PC-3 (cell line): Measurements from ENCODE around the gene TCF7. TPM values are rescaled to one million over a fixed set of nuclear protein-coding genes. Genes with fewer than 3 reads are reported as not detected.

Experiments
- ATAC-seq: fragments of 200-7000 bp; cut with Tn5 transposase; 2 replicates; pipeline ENCODE4 v1.9.1; 2020; ENCODE audit warnings: mild to moderate bottlenecking, moderate library complexity
- BruUV-seq: library from RNA; stranded (reverse); fragments of 400-500 nt; replicated peaks from 2 replicates; lab custom pipeline; 2021; lab: Mats Ljungman, UMichigan
- CTCF ChIA-PET: fragments of 300-600 bp; sonication (Branson Sonifier 250); formaldehyde crosslinking; loops from one replicate; lab custom pipeline; 2022; ENCODE audit warnings: antibody characterized with exemption; lab: Charles Lee
- POLR2A ChIA-PET: fragments of 300-600 bp; sonication (Branson Sonifier 250); formaldehyde crosslinking; loops from one replicate; lab custom pipeline; 2022; ENCODE audit warnings: antibody characterized with exemption; ENCODE audit not compliant: unreplicated experiment; lab: Charles Lee
- DNase-seq: peaks from one replicate; pipeline ENCODE4 v3.0.0-alpha.2; 2015
- H2AFZ ChIP-seq: fragments of 300-600 bp; sonication (generic); 2 replicates; pipeline ENCODE4 v1.6.0; 2016; ENCODE audit warnings: antibody characterized with exemption, low read length
- H3F3A ChIP-seq: fragments of 300-600 bp; sonication (generic); one replicate; pipeline ENCODE4 v1.6.0; 2017; ENCODE audit warnings: antibody characterized with exemption, low read length, control low read depth, mild to moderate bottlenecking; ENCODE audit not compliant: unreplicated experiment
- H3K27ac ChIP-seq: fragments of 300-600 bp; sonication (generic); 2 replicates; pipeline ENCODE4 v1.5.1; 2016; ENCODE audit warnings: mild to moderate bottlenecking, low read length
- H3K27me3 ChIP-seq: fragments of 300-600 bp; sonication (generic); 2 replicates; pipeline ENCODE4 v1.6.1; 2016; ENCODE audit warnings: low read length, mixed read lengths
- H3K36me3 ChIP-seq: fragments of 300-600 bp; sonication (generic); 2 replicates; pipeline ENCODE4 v1.6.1; 2016; ENCODE audit warnings: low read depth, mixed run types, low read length, mixed read lengths
- H3K4me1 ChIP-seq: fragments of 300-600 bp; sonication (generic); 2 replicates; pipeline ENCODE4 v1.5.1; 2016; ENCODE audit warnings: low read length; ENCODE audit not compliant: insufficient read depth
- H3K4me2 ChIP-seq: fragments of 300-600 bp; sonication (generic); 2 replicates; pipeline ENCODE4 v1.6.0; 2016; ENCODE audit warnings: low read length
- H3K4me3 ChIP-seq: fragments of 300-600 bp; sonication (generic); 2 replicates; pipeline ENCODE4 v1.5.1; 2016; ENCODE audit warnings: mild to moderate bottlenecking, low read length, mixed read lengths
- H3K79me2 ChIP-seq: fragments of 300-600 bp; sonication (generic); 2 replicates; pipeline ENCODE4 v1.6.1; 2017; ENCODE audit warnings: low read length, mixed read lengths
- H3K9ac ChIP-seq: fragments of 300-600 bp; sonication (generic); 2 replicates; pipeline ENCODE4 v1.6.0; 2016; ENCODE audit warnings: mild to moderate bottlenecking, low read length
- H3K9me2 ChIP-seq: fragments of 300-600 bp; sonication (generic); replicated peaks from 2 replicates; pipeline ENCODE4 v1.6.1; 2016; ENCODE audit warnings: mixed run types, low read length, mixed read lengths
- H3K9me3 ChIP-seq: fragments of 300-600 bp; sonication (generic); 2 replicates; pipeline ENCODE4 v1.6.1; 2016; ENCODE audit warnings: low read length, mixed read lengths
- H4K20me1 ChIP-seq: fragments of 300-600 bp; sonication (generic); 2 replicates; pipeline ENCODE4 v1.6.1; 2016; ENCODE audit warnings: low read length, mixed read lengths
- EZH2 ChIP-seq: fragments of 300-600 bp; sonication (generic); IDR thresholded peaks from one replicate; pipeline ENCODE4 v1.6.1; 2017; ENCODE audit warnings: antibody characterized with exemption, mild to moderate bottlenecking, low read length; ENCODE audit not compliant: unreplicated experiment
- EZH2phosphoT487 ChIP-seq: fragments of 300-600 bp; sonication (generic); IDR thresholded peaks from 2 replicates; pipeline ENCODE4 v1.6.1; 2018; ENCODE audit warnings: mild to moderate bottlenecking, antibody characterized with exemption, low read length, borderline replicate concordance
- intact Hi-C: fragments of 100-400 bp; cut with micrococcal nuclease; formaldehyde crosslinking; loops from 2 replicates; pipeline ENCODE4 v1.9.0; 2023
- total RNA-seq: library from RNA; depleted of rRNA; stranded (reverse); fragments of >200 nt; gene quantifications from 2 replicates; pipeline ENCODE4 v1.2.3, GENCODE V29; 2014
- TF ChIP-seq, protein P1 (sequence below): fragments of 300-600 bp; sonication (generic); conservative IDR thresholded peaks from 2 replicates; pipeline ENCODE4 v1.5.1; 2017; ENCODE audit warnings: antibody characterized with exemption, low read depth, mild to moderate bottlenecking, low read length

Gene TCF7
- total RNA-seq, 1 experiment from 2014 or later: 3.9 TPM

DNA sequence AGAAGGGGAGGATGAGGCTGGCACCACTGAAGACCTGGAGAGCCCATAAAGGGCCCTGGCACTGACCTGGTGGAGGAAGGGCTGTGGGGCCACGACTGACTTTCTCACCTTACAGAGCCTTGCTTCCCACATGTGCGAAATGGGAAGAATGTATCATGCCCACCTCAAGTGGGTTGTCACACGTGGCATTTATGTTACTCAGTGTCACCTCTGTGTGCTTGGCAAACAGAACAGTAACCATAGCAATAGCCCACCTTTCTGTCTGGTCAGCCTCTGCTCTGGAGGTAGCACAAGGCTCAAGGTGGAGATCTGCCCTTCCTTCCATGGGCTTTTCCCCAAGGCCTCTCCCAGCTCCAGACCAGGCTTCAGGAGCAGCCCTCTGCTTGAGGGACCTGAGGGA lies 16.7 kb downstream of the TCF7 start:
- TF ChIP-seq EZH2phosphoT487 (no peak), EZH2 (no peak)
- TF ChIP-seq, protein P1, sequence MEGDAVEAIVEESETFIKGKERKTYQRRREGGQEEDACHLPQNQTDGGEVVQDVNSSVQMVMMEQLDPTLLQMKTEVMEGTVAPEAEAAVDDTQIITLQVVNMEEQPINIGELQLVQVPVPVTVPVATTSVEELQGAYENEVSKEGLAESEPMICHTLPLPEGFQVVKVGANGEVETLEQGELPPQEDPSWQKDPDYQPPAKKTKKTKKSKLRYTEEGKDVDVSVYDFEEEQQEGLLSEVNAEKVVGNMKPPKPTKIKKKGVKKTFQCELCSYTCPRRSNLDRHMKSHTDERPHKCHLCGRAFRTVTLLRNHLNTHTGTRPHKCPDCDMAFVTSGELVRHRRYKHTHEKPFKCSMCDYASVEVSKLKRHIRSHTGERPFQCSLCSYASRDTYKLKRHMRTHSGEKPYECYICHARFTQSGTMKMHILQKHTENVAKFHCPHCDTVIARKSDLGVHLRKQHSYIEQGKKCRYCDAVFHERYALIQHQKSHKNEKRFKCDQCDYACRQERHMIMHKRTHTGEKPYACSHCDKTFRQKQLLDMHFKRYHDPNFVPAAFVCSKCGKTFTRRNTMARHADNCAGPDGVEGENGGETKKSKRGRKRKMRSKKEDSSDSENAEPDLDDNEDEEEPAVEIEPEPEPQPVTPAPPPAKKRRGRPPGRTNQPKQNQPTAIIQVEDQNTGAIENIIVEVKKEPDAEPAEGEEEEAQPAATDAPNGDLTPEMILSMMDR: no peak
- H3K27ac ChIP-seq: no peak overlapping the region
- H3K4me2 ChIP-seq: no peak overlapping the region
- BruUV-seq: no TSS peak
- H3K4me3 ChIP-seq: no peak overlapping the region
- no peaks in the 10 kb centered on the region for H3K9me2 ChIP-seq
- no peaks in the 10 kb centered on the region for H3K79me2 ChIP-seq
- ChIA-PET POLR2A (no interaction called here), CTCF (no interaction called here)
- no peaks in the 10 kb centered on the region for H3K27me3 ChIP-seq
- H3K9me3 ChIP-seq: no peaks in the 10 kb centered on the region
- H3K9ac ChIP-seq: no peak overlapping the region
- DNase-seq (no peak), ATAC-seq (no peak)
- no peak overlapping the region for H2AFZ ChIP-seq
- H4K20me1 ChIP-seq: no peaks in the 10 kb centered on the region
- H3K4me1 ChIP-seq: peaks cover 3% of the 10 kb centered on the region
- H3K36me3 ChIP-seq: peaks cover 4% of the 10 kb centered on the region; the same call in 1 of the 2 replicates
- intact Hi-C loops: no loop called here
- peaks cover under 1% of the 10 kb centered on the region for H3F3A ChIP-seq

- Histone ChIP-seq H3K36me3 (peaks cover 4% of the 10 kb centered on the region; the same call in 1 of the 2 replicates), H4K20me1 (no peaks in the 10 kb centered on the region), H3K27me3 (no peaks in the 10 kb centered on the region), H3K4me2 (no peak overlapping the region), H3K9me2 (no peaks in the 10 kb centered on the region), H2AFZ (no peak overlapping the region), H3K79me2 (no peaks in the 10 kb centered on the region), H3K27ac (no peak overlapping the region), H3K4me1 (no peaks in the 10 kb centered on the region), H3K4me3 (no peak overlapping the region), H3K9me3 (no peaks in the 10 kb centered on the region), H3F3A (no peaks in the 10 kb centered on the region), H3K9ac (no peak overlapping the region)
- POLR2A ChIA-PET: no interaction called here
- ATAC-seq (no peak), DNase-seq (no peak)
- CTCF ChIA-PET: no interaction called here
- TF ChIP-seq, protein P1: no peak
- no peak for TF ChIP-seq EZH2phosphoT487
- intact Hi-C loops: no loop called here
- BruUV-seq: no TSS peak
Measured at GRCh38 chr5:134131578-134132350, 17.3 kb downstream of the TCF7 start.
